K562 (cell line): ENCODE data around the gene DESI2. TPM values are rescaled to one million over a fixed set of nuclear protein-coding genes. Genes with fewer than 3 reads are reported as not detected.

Experiments used
- BDP1 ChIP-seq: IDR thresholded peaks from 3 replicates; pipeline ENCODE4 v1.6.1; 2011; ENCODE audit not compliant: insufficient read length, insufficient read depth
- CBFA2T2 ChIP-seq: fragments of 450-650 bp; conservative IDR thresholded peaks from 2 replicates; pipeline ENCODE4 v1.6.1; 2017; ENCODE audit warnings: mild to moderate bottlenecking
- GABPB1 ChIP-seq: sonication (generic); formaldehyde crosslinking; IDR thresholded peaks from 2 replicates; pipeline ENCODE4 v1.8.0; 2022; ENCODE audit warnings: mild to moderate bottlenecking, missing genetic modification reagents
- HDAC2 ChIP-seq: fragments of 450-650 bp; IDR thresholded peaks from 2 replicates; pipeline ENCODE4 v1.6.1; 2016; ENCODE audit warnings: mild to moderate bottlenecking
- MYNN ChIP-seq, 2 experiments: sonication (generic); formaldehyde crosslinking in 1 of 2; IDR thresholded peaks; 2 replicates each; pipeline versions ENCODE4 v1.5.0 to v1.6.1; 2016 to 2020; ENCODE audit warnings: antibody characterized with exemption in 1 of 2, missing genetic modification reagents in 1 of 2
- NFRKB ChIP-seq: fragments of 450-650 bp; IDR thresholded peaks from 2 replicates; pipeline ENCODE4 v1.6.1; 2016; ENCODE audit warnings: low read depth
- PHF21A ChIP-seq: fragments of 450-650 bp; IDR thresholded peaks from 2 replicates; pipeline ENCODE4 v1.6.1; 2017; ENCODE audit warnings: low read depth, borderline replicate concordance
- SRSF1 ChIP-seq: fragments of 200-400 bp; formaldehyde crosslinking; IDR thresholded peaks from 2 replicates; pipeline ENCODE4 v1.6.1; 2017; ENCODE audit warnings: mild to moderate bottlenecking, low read depth, low read length, moderate library complexity
- polyA plus RNA-seq, 8 experiments: library from polyadenylated mRNA; depleted of rRNA in 4 of 8; stranded (reverse) in 5 of 8; unstranded in 3 of 8; fragments of >200 nt; fragmentation: Nextera tagmentation in 2 of 8; fragmentation: Illumina TruSeq in 1 of 8; extraction: Ambion mirVana in 2 of 8; extraction: Trizol in 1 of 8; gene quantifications; 2 replicates each; pipeline versions ENCODE4 v1.2.1 to v1.2.3, GENCODE V29; 2011 to 2014; ENCODE audit warnings: inconsistent platforms in 1 of 8, missing spikeins in 1 of 8
- total RNA-seq, 7 experiments: library from RNA; depleted of rRNA in 6 of 7; stranded (reverse); fragments of >200 nt in 6 of 7; fragmentation: Illumina TruSeq in 2 of 7; extraction: Trizol in 2 of 7; gene quantifications; 2 replicates each; pipeline versions ENCODE4 v1.2.1 to v1.2.3, GENCODE V29; 2011 to 2021; ENCODE audit warnings: low replicate concordance in 1 of 7
- TF ChIP-seq, protein P1 (sequence below), 2 experiments: IDR thresholded peaks; 2 replicates each; pipeline ENCODE4 v1.6.1; 2012; ENCODE audit warnings: improper control_type of control experiment in 2 of 2, low read depth in 2 of 2, low read length in 2 of 2, borderline replicate concordance in 1 of 2
- TF ChIP-seq, protein P2 (sequence below): sonication (generic); formaldehyde crosslinking; IDR thresholded peaks from 2 replicates; pipeline ENCODE4 v1.8.1; 2023; ENCODE audit warnings: missing genetic modification reagents, mild to moderate bottlenecking, borderline replicate concordance

The DESI2 gene
- total and polyA plus RNA-seq, 9 of the 15 experiments (the other 6 are each of a cell fraction or from before 2014, with no cell fraction given): 17.4 to 59.4 (median 38.4) TPM

DNA sequence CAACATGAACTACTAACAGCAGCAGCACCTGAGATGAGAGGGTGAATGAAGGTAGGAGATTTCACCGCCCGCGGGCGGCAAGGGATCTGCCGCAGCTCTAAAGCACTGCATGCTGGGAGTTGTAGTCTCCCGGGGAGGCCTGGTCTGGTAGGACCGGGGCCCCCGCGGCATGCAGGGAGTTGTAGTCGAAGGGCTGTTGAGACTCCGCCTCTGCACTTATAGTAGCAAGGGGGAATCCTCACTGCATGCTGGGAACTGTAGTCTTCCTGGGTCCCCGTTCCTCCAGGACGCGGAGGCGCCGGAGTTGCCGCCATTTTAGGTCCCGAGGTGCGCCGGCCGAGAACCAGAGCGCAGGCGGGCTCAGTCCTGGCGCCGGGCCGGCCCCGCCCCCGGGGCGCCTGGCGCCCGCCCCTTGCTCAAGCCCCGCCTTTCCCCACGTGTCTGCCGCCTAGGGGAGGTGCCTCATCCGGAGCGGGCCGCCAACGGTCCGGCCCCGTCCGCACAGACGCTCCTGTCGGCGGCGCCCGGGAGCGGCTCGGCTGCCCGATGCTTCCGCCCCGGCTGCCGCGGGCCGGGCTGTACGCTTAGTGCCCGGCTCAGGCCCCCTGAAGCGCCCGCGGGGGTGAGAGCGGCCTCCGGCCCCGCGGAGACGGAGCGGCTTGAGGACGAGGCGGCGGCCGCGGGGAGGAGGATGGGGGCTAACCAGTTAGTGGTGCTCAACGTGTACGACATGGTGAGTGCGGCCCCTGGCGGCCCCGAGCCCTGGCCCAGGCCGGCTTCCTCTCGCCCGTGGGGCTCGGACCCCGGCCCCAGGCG is at the start of gene DESI2 (continued):
- TF ChIP-seq, protein P1, sequence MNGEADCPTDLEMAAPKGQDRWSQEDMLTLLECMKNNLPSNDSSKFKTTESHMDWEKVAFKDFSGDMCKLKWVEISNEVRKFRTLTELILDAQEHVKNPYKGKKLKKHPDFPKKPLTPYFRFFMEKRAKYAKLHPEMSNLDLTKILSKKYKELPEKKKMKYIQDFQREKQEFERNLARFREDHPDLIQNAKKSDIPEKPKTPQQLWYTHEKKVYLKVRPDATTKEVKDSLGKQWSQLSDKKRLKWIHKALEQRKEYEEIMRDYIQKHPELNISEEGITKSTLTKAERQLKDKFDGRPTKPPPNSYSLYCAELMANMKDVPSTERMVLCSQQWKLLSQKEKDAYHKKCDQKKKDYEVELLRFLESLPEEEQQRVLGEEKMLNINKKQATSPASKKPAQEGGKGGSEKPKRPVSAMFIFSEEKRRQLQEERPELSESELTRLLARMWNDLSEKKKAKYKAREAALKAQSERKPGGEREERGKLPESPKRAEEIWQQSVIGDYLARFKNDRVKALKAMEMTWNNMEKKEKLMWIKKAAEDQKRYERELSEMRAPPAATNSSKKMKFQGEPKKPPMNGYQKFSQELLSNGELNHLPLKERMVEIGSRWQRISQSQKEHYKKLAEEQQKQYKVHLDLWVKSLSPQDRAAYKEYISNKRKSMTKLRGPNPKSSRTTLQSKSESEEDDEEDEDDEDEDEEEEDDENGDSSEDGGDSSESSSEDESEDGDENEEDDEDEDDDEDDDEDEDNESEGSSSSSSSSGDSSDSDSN (IDR thresholded peaks at IDR 0.05; ENCODE audit: borderline replicate concordance in 1 of 2, low read depth in 2 of 2, low read length in 2 of 2): peak; percentile 79 to 81
- TF ChIP-seq GABPB1 (CRISPR knock-in tag): peak; percentile 64; the same call in 1 of the 2 replicates
- no peak for TF ChIP-seq SRSF1
- 0 out of 2 replicates have a peak, but pooled peaks have one; percentile 23 for TF ChIP-seq HDAC2
- TF ChIP-seq PHF21A: no peak
- TF ChIP-seq, protein P2, sequence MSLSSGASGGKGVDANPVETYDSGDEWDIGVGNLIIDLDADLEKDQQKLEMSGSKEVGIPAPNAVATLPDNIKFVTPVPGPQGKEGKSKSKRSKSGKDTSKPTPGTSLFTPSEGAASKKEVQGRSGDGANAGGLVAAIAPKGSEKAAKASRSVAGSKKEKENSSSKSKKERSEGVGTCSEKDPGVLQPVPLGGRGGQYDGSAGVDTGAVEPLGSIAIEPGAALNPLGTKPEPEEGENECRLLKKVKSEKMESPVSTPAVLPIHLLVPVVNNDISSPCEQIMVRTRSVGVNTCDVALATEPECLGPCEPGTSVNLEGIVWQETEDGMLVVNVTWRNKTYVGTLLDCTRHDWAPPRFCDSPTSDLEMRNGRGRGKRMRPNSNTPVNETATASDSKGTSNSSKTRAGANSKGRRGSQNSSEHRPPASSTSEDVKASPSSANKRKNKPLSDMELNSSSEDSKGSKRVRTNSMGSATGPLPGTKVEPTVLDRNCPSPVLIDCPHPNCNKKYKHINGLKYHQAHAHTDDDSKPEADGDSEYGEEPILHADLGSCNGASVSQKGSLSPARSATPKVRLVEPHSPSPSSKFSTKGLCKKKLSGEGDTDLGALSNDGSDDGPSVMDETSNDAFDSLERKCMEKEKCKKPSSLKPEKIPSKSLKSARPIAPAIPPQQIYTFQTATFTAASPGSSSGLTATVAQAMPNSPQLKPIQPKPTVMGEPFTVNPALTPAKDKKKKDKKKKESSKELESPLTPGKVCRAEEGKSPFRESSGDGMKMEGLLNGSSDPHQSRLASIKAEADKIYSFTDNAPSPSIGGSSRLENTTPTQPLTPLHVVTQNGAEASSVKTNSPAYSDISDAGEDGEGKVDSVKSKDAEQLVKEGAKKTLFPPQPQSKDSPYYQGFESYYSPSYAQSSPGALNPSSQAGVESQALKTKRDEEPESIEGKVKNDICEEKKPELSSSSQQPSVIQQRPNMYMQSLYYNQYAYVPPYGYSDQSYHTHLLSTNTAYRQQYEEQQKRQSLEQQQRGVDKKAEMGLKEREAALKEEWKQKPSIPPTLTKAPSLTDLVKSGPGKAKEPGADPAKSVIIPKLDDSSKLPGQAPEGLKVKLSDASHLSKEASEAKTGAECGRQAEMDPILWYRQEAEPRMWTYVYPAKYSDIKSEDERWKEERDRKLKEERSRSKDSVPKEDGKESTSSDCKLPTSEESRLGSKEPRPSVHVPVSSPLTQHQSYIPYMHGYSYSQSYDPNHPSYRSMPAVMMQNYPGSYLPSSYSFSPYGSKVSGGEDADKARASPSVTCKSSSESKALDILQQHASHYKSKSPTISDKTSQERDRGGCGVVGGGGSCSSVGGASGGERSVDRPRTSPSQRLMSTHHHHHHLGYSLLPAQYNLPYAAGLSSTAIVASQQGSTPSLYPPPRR: no peak
- no peak for TF ChIP-seq NFRKB
- no peak for TF ChIP-seq CBFA2T2
- no peak for TF ChIP-seq BDP1
- no peak for TF ChIP-seq MYNN (IDR thresholded peaks at IDR 0.05)
- no peak for TF ChIP-seq MYNN (CRISPR knock-in tag; IDR thresholded peaks at IDR 0.05)
